ENCODE measurements around the gene TPR.

The TPR gene

GRCh38 chr1:186326009-186326408 lies 49.0 kb downstream of the TPR start:
- TF ChIP-seq ZFX (IDR thresholded peaks at IDR 0.05; ENCODE audit: borderline replicate concordance) (no peak), CTCF (IDR thresholded peaks at IDR 0.05) (no peak)
- no peak overlapping the region for H3K27ac ChIP-seq

GRCh38 chr1:186325239-186325638 lies 49.8 kb downstream of the TPR start:
- no peak overlapping the region for H3K27ac ChIP-seq
- no peak for TF ChIP-seq ZFX (IDR thresholded peaks at IDR 0.05; ENCODE audit: borderline replicate concordance)
- TF ChIP-seq CTCF (IDR thresholded peaks at IDR 0.05), result peak; percentile 61

- TF ChIP-seq ZFX (IDR thresholded peaks at IDR 0.05; ENCODE audit: borderline replicate concordance), result no peak
- TF ChIP-seq CTCF (IDR thresholded peaks at IDR 0.05), result no peak
- H3K27ac ChIP-seq, result no peak overlapping the region
Observed at GRCh38 chr1:186323865-186324264, 51.2 kb downstream of the TPR start.

DNA sequence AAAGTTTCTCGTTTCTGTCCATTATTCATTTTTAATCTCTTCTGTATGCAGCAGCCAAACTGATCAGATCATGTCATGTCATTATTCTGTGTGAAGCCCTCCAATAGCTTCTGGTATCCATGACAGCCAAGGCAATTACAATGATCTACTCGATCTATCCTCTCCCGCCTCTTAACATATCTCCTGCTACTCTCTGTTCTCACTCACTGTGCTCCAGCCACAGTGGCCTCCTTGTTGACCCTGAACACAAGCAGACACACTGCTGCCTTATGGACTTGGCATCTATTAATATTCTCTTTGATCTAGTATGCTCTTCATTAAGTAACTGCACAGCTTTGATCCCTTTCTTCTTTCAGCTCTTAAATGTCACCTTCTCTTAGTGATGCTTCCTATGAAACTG lies 59.5 kb downstream of the TPR start:
- H3K27ac ChIP-seq, result no peak overlapping the region
- TF ChIP-seq ZFX (IDR thresholded peaks at IDR 0.05; ENCODE audit: borderline replicate concordance) (no peak), CTCF (IDR thresholded peaks at IDR 0.05) (no peak)

- no peak overlapping the region for H3K27ac ChIP-seq
- TF ChIP-seq CTCF (IDR thresholded peaks at IDR 0.05) (no peak), ZFX (IDR thresholded peaks at IDR 0.05; ENCODE audit: borderline replicate concordance) (no peak)
Observed at GRCh38 chr1:186311375-186312051, 63.5 kb downstream of the TPR start.

- no peak overlapping the region for H3K27ac ChIP-seq
- no peak for TF ChIP-seq ZFX (IDR thresholded peaks at IDR 0.05; ENCODE audit: borderline replicate concordance)
- no peak for TF ChIP-seq CTCF (IDR thresholded peaks at IDR 0.05)
Observed at GRCh38 chr1:186310307-186310706, 64.7 kb downstream of the TPR start.

GRCh38 chr1:186308264-186309060 lies 66.6 kb downstream of the TPR start:
- TF ChIP-seq CTCF (IDR thresholded peaks at IDR 0.05) (no peak), ZFX (IDR thresholded peaks at IDR 0.05; ENCODE audit: borderline replicate concordance) (no peak)

More at GRCh38 chr1:186308264-186309060, 66.6 kb downstream of the TPR start:
- no peak overlapping the region for H3K27ac ChIP-seq
